GM21515 (cell line): ENCODE results near the gene RNASET2.
"Not testable (repeated sequence)": the region's sequence is repeated elsewhere in the genome, so short reads cannot be mapped to it uniquely, and the experiment has no call there.

ENCODE experiments used
- ATAC-seq: cut with Tn5 transposase; IDR thresholded peaks from one replicate; pipeline ENCODE4 v1.9.1; 2021; ENCODE audit not compliant: unreplicated experiment

The RNASET2 gene

GRCh38 chr6:166948724-166949123 lies 7.6 kb downstream of the RNASET2 start:
- not testable (repeated sequence) for ATAC-seq

DNA sequence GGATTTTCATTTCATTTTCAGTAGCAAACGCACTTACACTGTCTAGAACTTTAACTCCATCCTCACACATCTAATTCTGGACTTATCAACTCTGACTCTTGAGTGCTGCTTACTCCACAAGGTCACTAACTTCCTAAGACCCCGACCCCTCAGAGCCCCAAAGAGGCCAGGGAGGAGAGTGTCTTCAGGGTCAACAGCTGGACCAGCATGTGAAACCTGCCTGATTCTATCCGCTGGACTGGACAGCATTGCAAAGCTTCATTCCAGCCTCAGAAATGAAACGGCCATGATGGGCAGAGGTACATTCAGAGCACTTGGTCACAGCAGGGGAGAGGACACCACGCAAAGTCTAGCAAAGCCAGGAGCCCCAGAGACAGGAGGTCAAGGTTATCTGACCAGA lies 9.1 kb downstream of the RNASET2 start:
- ATAC-seq = no peak

DNA sequence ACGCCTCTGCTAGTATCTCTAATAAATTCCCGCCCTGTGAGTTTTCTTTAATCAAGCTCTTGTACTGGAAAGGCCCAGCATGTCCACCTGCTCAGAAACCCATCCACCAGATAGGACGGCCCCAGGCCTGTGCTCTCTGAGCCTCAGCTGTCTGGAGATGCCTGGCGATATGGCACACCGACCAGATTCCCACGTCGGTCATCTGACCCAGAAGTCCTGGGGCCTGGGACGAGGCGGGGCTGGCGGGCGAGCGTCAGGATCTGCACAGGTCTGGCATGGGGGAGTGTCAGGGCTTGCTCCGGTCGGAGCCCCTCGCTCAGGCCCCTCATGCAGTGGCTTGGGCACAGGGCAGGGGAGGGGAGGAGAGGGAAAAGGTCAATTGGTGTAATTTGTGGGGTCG lies 10.2 kb downstream of the RNASET2 start:
- ATAC-seq = no peak

- ATAC-seq = no peak
Measured at GRCh38 chr6:166944666-166945256, 11.6 kb downstream of the RNASET2 start.

DNA sequence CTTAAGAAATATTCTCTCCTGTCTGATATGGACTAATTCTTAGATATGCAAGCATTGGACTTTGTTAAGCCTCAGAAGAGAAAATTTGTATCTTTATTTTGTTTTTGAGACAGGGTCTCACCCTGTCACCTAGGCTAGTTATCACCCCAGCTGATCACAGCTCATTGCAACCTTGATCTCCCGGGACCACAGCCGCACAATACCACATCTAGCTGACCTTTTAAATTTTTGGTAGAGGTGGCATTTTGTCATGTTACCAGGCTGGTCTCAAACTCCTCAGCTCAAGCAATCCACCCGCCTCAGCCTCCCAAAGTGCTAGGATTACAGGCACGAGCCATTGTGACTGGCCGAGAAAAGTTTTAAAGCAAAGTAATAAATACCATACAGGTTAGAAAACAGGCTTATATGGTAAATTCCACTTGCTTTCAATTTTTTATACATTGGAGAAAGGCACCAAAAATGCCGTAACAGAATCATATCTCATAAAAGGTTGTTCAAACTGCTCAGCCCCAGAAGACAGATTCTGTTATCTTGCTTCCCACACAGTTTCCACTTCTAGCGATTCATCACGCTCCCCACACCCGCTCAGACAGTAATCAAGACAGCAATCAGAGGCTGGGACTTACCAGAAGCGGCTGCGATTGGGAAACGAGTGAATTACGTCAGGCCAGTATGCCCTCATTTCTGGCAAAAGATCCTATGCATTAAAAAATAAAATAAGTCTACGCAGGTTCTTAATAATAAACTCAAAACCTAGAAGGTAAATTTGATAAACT lies 13.8 kb downstream of the RNASET2 start:
- no peak for ATAC-seq

GRCh38 chr6:166940643-166941068 lies 15.7 kb downstream of the RNASET2 start:
- ATAC-seq = no peak

GRCh38 chr6:166939894-166940293 lies 16.5 kb downstream of the RNASET2 start:
- no peak for ATAC-seq

DNA sequence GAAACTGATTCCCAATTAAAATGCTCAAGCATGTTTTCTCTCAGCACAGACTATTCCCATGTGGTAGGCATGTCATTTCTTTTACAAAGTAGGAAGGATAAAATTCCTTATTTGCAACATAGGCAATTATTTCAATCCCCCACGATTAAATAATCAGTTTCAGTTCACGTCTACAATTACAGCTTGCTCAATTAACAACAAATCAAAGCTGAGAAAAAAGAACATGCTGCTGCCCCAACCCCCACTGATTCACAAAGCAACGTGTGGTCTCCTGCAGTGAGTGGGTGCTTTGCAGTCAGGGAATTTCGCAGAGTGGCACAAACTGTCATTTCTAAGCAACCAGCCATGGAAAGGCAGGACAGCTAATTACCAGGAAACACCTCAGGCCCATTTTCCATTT lies 17.0 kb downstream of the RNASET2 start:
- no peak for ATAC-seq

- ATAC-seq = no peak
Measured at GRCh38 chr6:166938704-166939103, 17.6 kb downstream of the RNASET2 start.

DNA sequence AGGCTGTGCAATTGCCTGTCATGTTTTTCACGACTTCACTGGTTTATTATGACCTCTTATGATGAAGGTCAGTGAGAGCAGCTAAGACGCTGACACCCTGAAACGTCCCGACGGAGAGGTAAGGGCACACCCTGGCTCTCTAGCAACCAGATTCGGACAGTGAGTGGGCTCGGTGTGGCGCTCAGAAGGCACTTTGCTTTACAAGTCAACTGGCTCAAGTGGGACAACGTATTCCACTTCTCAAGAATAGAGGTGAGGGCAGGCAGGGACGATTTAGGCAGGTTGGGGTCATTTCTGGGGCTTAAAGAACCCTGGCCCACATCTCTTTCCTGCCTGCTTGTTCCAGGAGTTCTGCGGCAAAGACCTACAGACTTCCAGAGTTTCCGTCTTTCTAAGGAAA lies 18.2 kb downstream of the RNASET2 start:
- no peak for ATAC-seq

GRCh38 chr6:166937746-166938145 lies 18.6 kb downstream of the RNASET2 start:
- ATAC-seq = no peak

GRCh38 chr6:166936079-166936787 lies 20.1 kb downstream of the RNASET2 start:
- no peak for ATAC-seq

DNA sequence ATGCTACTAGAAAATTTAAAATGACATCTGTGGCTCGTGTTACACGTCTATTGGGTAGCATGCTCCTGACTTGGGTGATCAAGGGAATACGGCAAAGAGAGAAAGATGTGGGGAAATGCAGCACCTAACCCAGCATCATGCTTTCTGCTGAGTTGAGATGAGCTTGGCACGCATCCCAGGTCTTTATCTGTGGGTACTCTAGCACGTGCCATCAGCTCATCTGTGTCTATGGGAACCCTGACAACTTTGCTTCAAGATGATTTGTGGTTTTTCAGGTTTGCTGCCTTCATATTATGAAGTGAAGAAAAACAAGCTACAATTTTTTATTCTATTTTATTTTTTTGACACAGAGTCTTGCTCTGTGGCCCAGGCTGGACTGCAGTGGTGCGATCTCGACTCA lies 21.0 kb downstream of the RNASET2 start:
- ATAC-seq = no peak

DNA sequence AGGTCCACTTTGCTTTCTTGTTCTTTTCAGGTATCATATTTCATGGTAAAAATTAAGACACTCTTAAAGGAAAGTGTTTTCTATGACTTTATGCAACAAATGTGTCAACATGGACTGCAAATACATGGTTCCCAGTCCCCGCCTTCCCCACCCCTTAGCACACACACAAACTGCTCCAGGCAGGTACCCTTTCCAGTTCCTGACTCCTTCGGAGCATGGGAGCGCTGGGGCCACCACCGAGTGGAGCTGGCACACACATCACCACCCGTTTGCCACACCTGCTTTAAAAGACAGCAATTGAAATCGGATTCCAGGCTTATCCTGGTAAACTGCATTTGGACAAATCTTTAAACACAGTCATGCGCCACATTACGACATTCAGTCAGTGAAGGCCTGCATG lies 22.2 kb downstream of the RNASET2 start:
- no peak for ATAC-seq

- no peak for ATAC-seq
Measured at GRCh38 chr6:166933396-166933795, 23.0 kb downstream of the RNASET2 start.

DNA sequence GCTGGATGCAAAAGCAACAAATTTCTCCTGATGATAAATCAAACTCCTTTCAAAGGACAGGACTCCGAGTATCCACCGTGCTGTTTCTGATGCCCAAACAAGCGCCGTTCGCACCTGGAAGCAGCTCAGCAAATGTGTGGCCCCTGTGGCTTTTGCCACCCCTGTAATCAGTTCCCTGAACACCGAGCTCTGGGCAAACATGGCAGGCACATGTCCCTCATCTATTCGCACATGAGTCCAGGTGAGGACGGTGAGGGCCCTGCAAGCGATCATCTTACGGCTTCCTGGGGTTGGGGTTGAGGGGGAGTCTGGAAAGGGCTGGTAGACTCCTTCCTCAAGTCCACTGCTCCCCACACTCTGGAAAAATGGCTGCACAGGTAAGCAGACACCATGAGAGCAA lies 23.7 kb downstream of the RNASET2 start:
- no peak for ATAC-seq

DNA sequence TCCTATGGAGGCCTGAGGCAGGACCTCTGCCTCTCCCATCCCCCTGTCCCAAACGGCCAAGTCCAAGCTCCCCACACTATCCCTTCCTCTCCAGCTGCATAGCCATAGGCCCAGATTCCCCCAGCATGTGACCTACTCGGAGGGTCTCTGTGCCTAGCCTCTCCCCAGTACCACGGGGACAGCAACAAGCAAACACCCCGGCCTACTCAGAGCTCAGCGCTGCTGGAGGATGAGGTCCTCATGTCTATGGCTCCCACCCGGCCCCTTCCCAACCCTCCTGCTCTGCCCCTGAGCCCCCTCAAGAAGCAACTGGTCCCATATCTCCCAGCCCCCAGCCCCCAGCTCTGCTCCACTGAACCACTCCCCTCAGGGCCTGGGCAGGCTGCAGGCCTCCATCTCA lies 24.2 kb downstream of the RNASET2 start:
- ATAC-seq = no peak

DNA sequence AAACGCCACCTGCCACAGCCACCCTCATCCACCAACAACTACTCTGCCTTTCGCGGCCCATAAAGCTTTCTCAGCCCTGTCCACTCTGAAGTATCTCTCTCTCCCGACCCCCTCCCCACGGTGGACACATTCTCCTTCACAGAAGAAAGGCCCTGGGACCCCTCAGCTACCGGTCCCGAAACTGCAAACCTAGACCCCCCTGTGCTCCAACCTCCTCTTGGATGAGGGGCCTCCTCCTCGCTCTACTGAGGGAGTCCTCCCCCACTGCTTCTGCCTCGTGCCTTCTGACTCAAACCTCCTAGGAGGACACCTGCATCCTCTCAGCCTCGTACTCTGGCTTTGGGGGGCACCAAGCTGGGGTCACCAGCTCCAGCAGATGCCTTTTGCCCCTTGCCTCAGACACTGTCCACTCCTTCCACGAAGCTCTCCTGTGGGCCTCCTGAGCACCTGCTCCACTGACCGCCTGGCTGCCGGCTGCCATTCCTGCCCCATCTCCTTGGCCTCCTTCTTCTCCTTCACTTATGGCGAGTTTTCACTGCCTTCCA lies 24.9 kb downstream of the RNASET2 start:
- ATAC-seq = no peak

GRCh38 chr6:166930354-166930891 lies 25.9 kb downstream of the RNASET2 start:
- ATAC-seq = no peak

DNA sequence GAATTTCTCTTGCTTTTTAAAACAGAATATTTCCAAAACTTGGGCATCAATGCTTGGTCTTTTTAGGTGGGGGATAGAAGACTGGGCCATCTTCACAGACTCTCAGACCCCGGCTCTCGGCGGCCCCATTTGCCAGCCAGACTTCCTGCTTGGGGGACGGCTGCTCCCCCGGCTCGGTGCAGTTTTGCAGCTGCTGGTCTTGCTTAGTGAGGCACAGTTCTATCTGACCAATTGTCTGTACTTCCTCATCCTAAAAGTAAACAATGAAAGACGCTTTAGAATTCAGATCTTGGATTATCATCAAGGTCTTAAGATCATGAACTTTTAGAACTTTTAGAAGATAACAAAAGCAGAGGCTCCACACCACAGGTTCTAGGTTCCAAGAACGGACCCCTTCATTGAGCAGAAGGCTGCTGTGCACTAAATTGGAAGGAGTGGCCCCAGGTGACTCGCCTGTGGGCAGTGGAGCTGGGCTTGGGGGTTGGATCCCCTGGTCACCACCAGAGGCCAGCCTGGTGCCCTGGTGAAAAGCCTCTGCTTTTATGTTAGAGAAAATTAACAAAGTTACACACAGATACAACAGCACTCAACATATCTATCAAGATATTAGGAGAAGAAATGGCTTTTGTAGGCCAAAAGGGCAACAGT lies 26.7 kb downstream of the RNASET2 start:
- no peak for ATAC-seq
